Cardiac septum (tissue), 1 donor: ENCODE measurements around the gene GPR26. TPM values are rescaled to one million over a fixed set of nuclear protein-coding genes. Genes with fewer than 3 reads are reported as not detected.

ENCODE experiments used
- DNase-seq: peaks from one replicate; pipeline ENCODE4 v3.0.0-alpha.2; 2020; ENCODE audit warnings: low spot score
- intact Hi-C: fragments of 100-400 bp; cut with DNase I; formaldehyde crosslinking; loops from one replicate; pipeline ENCODE4 v1.14.0; 2022
- long read RNA-seq: library from polyadenylated mRNA; unstranded; transcript quantifications from one replicate; pipeline ENCODE4 v2.0.0, GENCODE V29; 2021
- total RNA-seq: library from RNA; stranded (reverse); fragmentation: NEBNext Ultra II Directional; extraction: Animal tissue kit (Norgen Biotek cat#: 25700); gene quantifications from one replicate; pipeline ENCODE4 v1.2.1, GENCODE V29; 2021
- donor health status: DM: no; HTN: no; CAD: no.

Gene GPR26
- not detected for total RNA-seq
- long read RNA-seq = 0 reads

DNA sequence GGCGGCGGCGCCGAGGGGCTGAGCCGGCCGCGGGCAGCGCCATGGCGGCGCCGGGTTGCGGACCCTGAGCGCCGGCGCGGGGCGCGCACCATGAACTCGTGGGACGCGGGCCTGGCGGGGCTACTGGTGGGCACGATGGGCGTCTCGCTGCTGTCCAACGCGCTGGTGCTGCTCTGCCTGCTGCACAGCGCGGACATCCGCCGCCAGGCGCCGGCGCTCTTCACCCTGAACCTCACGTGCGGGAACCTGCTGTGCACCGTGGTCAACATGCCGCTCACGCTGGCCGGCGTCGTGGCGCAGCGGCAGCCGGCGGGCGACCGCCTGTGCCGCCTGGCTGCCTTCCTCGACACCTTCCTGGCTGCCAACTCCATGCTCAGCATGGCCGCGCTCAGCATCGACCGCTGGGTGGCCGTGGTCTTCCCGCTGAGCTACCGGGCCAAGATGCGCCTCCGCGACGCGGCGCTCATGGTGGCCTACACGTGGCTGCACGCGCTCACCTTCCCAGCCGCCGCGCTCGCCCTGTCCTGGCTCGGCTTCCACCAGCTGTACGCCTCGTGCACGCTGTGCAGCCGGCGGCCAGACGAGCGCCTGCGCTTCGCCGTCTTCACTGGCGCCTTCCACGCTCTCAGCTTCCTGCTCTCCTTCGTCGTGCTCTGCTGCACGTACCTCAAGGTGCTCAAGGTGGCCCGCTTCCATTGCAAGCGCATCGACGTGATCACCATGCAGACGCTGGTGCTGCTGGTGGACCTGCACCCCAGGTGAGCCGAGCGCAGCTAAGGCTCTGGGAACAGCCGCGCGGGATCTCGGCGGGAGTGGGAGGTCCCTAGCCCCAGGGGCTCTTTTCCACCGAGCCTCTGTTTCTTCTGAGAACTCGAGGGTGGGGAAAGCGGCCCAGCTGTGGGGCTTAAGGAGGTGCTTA lies at the start of gene GPR26:
TSS of gene GPR26 (plus strand) at position 38 of the 919 bp plus-strand sequence. CDS start at position 91, 53 bp downstream.
- intact Hi-C loops = no loop called here
- DNase-seq = peak; percentile 56

- DNase-seq = no peak
- intact Hi-C loops = no loop called here
Observed at GRCh38 chr10:123618224-123618623, 47.9 kb upstream of the GPR26 start.

DNA sequence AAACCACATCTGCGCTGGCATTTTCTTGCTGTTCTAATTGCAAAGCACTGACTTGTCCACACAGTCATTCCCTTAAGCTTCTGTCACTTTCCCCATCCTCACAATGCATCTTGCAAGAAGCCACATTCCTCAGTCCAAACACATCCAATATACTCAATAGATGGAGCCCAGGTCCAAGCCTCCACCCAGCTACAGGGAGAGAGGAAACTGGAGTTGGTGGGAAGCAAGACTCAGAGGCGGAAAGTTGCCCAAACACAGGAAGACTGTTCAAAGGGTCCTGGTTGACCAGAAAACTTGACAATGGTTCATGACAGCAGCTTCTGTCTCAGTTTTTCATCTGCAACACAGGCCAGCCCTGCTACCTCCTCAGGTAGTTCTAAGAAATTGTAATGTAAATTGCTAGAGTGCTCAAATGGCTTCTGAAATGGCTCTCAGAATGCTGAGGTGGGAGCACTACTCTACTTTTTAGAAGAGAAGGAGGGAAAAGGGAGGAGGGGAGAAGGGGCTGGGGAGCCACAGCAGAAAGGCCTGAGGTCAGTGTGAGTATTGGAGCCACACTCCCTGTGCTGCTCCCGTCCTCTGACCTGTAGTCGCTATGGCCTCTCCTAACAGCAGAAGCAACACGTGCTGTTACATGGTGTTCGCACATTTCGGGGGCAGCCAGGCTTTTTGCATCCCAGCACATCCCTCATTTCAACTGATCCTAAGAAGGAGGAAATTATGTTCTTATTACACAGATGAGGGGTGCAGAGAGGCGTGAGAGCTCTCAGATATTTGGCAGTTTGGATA lies 46.9 kb upstream of the GPR26 start:
- intact Hi-C loops = no loop called here

GRCh38 chr10:123620621-123621020 lies 45.5 kb upstream of the GPR26 start:
- intact Hi-C loops = no loop called here
- no peak for DNase-seq

More for the DNA sequence above, 46.9 kb upstream of the GPR26 start:
- DNase-seq = no peak

DNA sequence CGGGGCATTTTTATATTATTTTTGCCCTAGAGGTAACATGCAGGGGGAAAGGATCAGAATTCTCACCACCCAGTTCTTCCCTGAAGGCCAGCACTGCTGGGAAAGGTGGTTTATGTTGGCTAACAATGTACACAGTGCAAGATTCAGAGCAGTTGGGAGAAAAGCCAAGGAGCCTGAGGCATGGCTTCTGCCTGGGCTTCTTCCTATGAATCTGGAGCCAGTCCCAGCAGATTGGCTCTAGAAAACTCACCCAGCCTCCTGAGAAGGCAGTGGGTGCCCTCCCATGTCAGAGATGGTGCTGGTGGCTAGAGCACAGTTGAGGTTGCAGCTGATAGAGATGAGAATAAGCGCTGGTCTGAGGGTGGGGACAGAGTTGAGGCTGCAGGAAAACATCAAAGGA lies 44.7 kb upstream of the GPR26 start:
- intact Hi-C loops = no loop called here
- DNase-seq = no peak

- intact Hi-C loops = no loop called here
- no peak for DNase-seq
Observed at GRCh38 chr10:123621916-123622315, 44.2 kb upstream of the GPR26 start.

- no peak for DNase-seq
- intact Hi-C loops = no loop called here
Observed at GRCh38 chr10:123622381-123622780, 43.8 kb upstream of the GPR26 start.

DNA sequence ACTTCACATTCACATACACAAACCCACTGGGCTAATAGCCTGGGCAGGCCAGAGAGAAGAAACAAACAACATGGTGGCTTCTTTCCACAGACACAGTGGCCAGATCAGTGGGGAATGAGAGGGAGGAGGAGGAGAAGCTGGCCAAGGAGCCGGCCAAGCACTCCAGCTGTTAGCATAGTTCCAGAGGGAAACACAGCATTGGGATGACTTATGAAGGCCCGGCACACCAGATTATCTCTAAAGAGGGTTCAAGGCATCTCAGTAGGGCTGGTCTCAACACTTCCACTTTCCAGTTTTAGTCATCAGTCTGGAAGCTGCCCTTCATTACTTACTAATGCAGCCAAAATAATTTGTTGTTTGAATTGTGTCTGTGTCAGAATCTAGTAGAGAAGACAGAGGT lies 42.1 kb upstream of the GPR26 start:
- no peak for DNase-seq
- intact Hi-C loops = no loop called here

GRCh38 chr10:123633106-123633505 lies 33.0 kb upstream of the GPR26 start:
- intact Hi-C loops = no loop called here
- no peak for DNase-seq

GRCh38 chr10:123633636-123634035 lies 32.5 kb upstream of the GPR26 start:
- intact Hi-C loops = no loop called here
- no peak for DNase-seq

DNA sequence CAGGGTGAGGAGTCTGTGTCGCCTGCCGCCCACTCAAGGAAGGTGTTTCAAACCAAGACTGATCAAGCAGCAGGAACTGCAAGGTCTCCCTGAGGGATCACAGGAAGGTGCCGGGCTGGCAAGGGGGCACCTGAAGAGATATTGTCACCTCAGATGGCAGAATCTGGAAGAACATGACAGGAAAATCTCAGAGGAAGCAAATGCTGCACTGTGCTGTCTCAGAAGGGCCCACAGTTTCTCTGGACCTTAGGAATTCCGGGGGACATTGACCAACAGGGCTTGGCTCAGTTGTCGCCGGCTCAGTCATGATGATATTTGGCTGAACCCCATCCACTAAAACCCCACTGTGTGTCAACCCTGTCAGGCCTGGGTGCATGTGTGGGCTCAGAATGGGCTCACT lies 31.9 kb upstream of the GPR26 start:
- no peak for DNase-seq
- intact Hi-C loops = no loop called here

- no peak for DNase-seq
- intact Hi-C loops = no loop called here
Observed at GRCh38 chr10:123635131-123635530, 31.0 kb upstream of the GPR26 start.

GRCh38 chr10:123635745-123636144 lies 30.4 kb upstream of the GPR26 start:
- no peak for DNase-seq
- intact Hi-C loops = no loop called here

- DNase-seq = no peak
- intact Hi-C loops = no loop called here
Observed at GRCh38 chr10:123636598-123637325, 29.4 kb upstream of the GPR26 start.

GRCh38 chr10:123637326-123637880 lies 28.8 kb upstream of the GPR26 start:
- intact Hi-C loops = no loop called here
- no peak for DNase-seq

DNA sequence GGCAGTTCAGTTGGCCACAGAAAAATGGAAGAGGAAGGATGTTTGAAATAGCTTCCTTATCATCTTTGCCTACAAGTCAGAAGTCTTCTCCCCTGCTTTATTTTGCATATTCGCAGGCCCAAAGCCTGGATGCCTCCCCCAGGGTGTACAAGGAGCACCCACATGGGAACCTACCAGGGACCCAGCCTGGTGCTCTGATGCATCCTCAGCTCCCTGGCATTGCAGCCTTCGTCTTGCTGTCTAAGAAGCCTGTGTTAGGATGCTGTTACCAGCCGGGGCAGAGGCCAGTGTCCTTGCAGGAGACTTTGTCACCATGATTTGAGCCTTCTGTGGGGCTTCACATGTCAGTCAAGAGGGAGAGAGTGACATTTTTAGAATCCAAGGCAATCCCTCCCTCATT lies 27.0 kb upstream of the GPR26 start:
- no peak for DNase-seq
- intact Hi-C loops = no loop called here

GRCh38 chr10:123640016-123640535 lies 26.1 kb upstream of the GPR26 start:
- intact Hi-C loops = no loop called here
- DNase-seq = no peak

GRCh38 chr10:123642293-123642692 lies 23.9 kb upstream of the GPR26 start:
- intact Hi-C loops = no loop called here

DNA sequence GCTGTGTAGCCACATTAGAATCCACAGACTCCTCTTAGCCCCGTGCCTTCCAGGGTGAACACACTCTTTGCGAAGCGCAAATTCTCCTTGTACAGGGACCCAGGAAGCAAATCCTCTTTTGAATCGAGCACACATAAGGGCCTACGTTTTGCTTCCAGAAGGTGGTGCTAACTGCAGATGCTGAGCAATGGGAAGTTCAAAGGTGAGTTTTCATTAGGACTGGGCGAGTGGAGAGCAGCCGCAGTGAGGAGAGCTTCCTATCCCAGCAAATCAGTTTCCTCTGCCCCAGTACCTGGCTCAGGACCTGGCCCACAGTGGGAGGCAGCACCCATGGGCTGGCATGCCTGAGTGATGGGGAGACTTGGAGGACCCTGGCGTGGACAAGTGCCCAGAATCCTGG lies 23.5 kb upstream of the GPR26 start:
- intact Hi-C loops = no loop called here
- no peak for DNase-seq

More at GRCh38 chr10:123642293-123642692, 23.9 kb upstream of the GPR26 start:
- no peak for DNase-seq
